ENCODE measurements around the gene TRAPPC1.

DNA sequence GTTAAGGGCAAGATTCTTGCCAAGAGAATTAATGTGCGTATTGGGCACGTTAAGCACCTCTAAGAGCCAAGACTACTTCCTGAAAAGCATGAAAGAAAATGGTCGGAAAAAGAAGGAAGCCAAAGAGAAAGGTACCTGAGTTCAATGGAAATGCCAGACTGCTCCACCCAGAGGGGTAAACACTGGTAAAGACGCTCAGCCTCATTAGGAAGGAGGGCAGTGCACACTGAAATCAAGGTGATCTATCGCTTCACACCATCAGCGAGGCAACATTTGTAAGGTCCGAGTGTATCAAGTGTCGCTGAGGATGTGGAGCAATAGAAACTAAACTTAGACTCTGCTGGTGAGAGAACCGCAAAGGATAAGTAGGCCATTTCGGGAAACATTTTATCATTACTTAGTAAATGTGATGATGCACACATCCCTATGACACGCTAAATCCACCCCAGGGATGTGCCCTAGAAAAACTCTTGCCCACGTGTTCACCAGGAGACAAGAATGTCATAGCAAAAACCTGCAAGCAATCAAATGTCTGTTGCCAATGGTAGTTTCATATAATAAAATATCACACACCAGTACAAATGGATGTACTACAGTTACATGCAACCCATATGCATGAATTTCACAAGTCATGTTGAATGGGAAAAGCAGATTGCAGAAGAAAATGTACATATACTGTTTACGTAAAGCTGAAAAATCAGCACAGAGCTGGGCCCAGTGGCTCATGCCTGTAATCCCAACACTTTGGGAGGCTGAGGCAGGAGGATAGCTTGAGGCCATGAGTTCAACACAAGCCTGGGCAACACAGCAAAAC lies 23.9 kb upstream of the TRAPPC1 start:
- TF ChIP-seq, protein P1, sequence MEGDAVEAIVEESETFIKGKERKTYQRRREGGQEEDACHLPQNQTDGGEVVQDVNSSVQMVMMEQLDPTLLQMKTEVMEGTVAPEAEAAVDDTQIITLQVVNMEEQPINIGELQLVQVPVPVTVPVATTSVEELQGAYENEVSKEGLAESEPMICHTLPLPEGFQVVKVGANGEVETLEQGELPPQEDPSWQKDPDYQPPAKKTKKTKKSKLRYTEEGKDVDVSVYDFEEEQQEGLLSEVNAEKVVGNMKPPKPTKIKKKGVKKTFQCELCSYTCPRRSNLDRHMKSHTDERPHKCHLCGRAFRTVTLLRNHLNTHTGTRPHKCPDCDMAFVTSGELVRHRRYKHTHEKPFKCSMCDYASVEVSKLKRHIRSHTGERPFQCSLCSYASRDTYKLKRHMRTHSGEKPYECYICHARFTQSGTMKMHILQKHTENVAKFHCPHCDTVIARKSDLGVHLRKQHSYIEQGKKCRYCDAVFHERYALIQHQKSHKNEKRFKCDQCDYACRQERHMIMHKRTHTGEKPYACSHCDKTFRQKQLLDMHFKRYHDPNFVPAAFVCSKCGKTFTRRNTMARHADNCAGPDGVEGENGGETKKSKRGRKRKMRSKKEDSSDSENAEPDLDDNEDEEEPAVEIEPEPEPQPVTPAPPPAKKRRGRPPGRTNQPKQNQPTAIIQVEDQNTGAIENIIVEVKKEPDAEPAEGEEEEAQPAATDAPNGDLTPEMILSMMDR (conservative IDR thresholded peaks at IDR 0.05; ENCODE audit: low read depth, low read length): no peak
- no peak for TF ChIP-seq EZH2 (IDR thresholded peaks at IDR 0.05; ENCODE audit: borderline replicate concordance, low read depth, low read length, poor library complexity, severe bottlenecking)
